Spleen (tissue), 11 donors: ENCODE data around the gene L2HGDH. TPM values are rescaled to one million over a fixed set of nuclear protein-coding genes. Genes with fewer than 3 reads are reported as not detected.

Experiments
- DNase-seq: peaks from one replicate; pipeline ENCODE4 v3.0.0-alpha.2; 2020
- H3K27ac ChIP-seq, 8 donors: fragments of 200-600 bp; sonication (generic) in 7 of 8; 1 replicate in 4 of 8; 2 replicates in 4 of 8; pipeline versions ENCODE4 v1.5.0 to v1.8.0; 2016 to 2021; ENCODE audit warnings: inconsistent platforms in 4 of 8, mild to moderate bottlenecking in 4 of 8, moderate library complexity in 1 of 8
- H3K27me3 ChIP-seq, 7 donors: fragments of 200-600 bp; sonication (generic) in 6 of 7; replicated peaks in 1 of 7; 1 replicate in 4 of 7; 2 replicates in 3 of 7; pipeline versions ENCODE4 v1.5.0 to v1.8.0; 2016 to 2021; ENCODE audit warnings: inconsistent platforms in 3 of 7, mild to moderate bottlenecking in 1 of 7
- H3K36me3 ChIP-seq, 6 donors: fragments of 200-600 bp; sonication (generic) in 5 of 6; 1 replicate in 4 of 6; 2 replicates in 2 of 6; pipeline versions ENCODE4 v1.5.0 to v1.8.0; 2016 to 2021; ENCODE audit warnings: inconsistent platforms in 2 of 6
- H3K4me1 ChIP-seq, 6 donors: fragments of 200-600 bp; sonication (generic) in 5 of 6; 1 replicate in 3 of 6; 2 replicates in 3 of 6; pipeline versions ENCODE4 v1.5.0 to v1.8.0; 2016 to 2021; ENCODE audit warnings: inconsistent platforms in 3 of 6
- H3K4me3 ChIP-seq, 8 donors: fragments of 200-600 bp; sonication (generic) in 7 of 8; 1 replicate in 4 of 8; 2 replicates in 4 of 8; pipeline versions ENCODE4 v1.5.0 to v1.8.0; 2016 to 2021; ENCODE audit warnings: inconsistent platforms in 4 of 8, mild to moderate bottlenecking in 4 of 8, moderate library complexity in 2 of 8
- H3K9me3 ChIP-seq, 8 donors: fragments of 200-600 bp; sonication (generic) in 7 of 8; 1 replicate in 4 of 8; 2 replicates in 4 of 8; pipeline versions ENCODE4 v1.5.0 to v1.8.0; 2016 to 2021; ENCODE audit warnings: inconsistent platforms in 4 of 8
- POLR2A ChIP-seq, 3 donors: fragments of 450-650 bp; IDR thresholded peaks; one replicate each; pipeline ENCODE4 v1.5.1; 2017; ENCODE audit warnings: antibody characterized with exemption in 3 of 3, mild to moderate bottlenecking in 1 of 3
- POLR2AphosphoS5 ChIP-seq, 3 donors: sonication (generic); formaldehyde crosslinking; IDR thresholded peaks; one replicate each; pipeline ENCODE4 v1.5.1; 2017; ENCODE audit warnings: antibody characterized with exemption in 3 of 3
- WGBS, 5 donors: extraction: QIAGEN DNeasy Blood & Tissue Kit in 3 of 5; methylation state at CpG; one replicate each; pipeline versions ENCODE4 v1.1.5 to v1.1.7; 2013 to 2018; 5-methylcytosine and 5-hydroxymethylcytosine counted together
- intact Hi-C: fragments of 100-400 bp; cut with DNase I; formaldehyde crosslinking; loops from one replicate; pipeline ENCODE4 v1.15.0; 2023; ENCODE audit warnings: low total_unique reads
- polyA plus RNA-seq, 3 donors: library from polyadenylated mRNA; stranded (reverse); fragments of 200-250 nt; gene quantifications; one replicate each; pipeline ENCODE4 v1.2.1, GENCODE V29; 2013
- total RNA-seq, 7 donors: library from RNA; depleted of rRNA in 3 of 7; stranded (reverse); fragments of >200 nt in 3 of 7; fragmentation: NEBNext Ultra II Directional in 4 of 7; extraction: Animal tissue kit (Norgen Biotek cat#: 25700) in 4 of 7; gene quantifications; one replicate each; pipeline versions ENCODE4 v1.1.0 to v1.2.1, GENCODE V29; 2016 to 2021
- TF ChIP-seq, protein P1 (sequence below), 11 experiments: fragments of 200-600 bp in 7 of 11; fragments of 450-650 bp in 4 of 11; sonication (generic) in 4 of 11; IDR thresholded peaks in 8 of 11; conservative IDR thresholded peaks in 3 of 11; 1 replicate in 7 of 11; 2 replicates in 4 of 11; pipeline versions ENCODE4 v1.4.0 to v1.8.0; 2016 to 2021; ENCODE audit warnings: antibody characterized with exemption in 11 of 11, inconsistent platforms in 4 of 11, mild to moderate bottlenecking in 1 of 11
- donor health status: healthy with polysubstance abuse.
- donor health status: DM: no; HTN: no; CAD: no; lungs with moderate emphysema.
- donor health status: DM: no; HTN: no; CAD: no.
- donor health status: Bipolar disorder and iron deficiency.
- donor health status: healthy.
- donor health status: DM: no; HTN: no; CAD: no.
- donor health status: DM: yes; HTN: yes; CAD: no.

The L2HGDH gene
- total and polyA plus RNA-seq, 10 donors, result 0.72 to 4.9 (median 3.3) TPM

- no peak for DNase-seq
- no peaks in the 10 kb centered on the region for H3K27me3 ChIP-seq
- TF ChIP-seq, protein P1, sequence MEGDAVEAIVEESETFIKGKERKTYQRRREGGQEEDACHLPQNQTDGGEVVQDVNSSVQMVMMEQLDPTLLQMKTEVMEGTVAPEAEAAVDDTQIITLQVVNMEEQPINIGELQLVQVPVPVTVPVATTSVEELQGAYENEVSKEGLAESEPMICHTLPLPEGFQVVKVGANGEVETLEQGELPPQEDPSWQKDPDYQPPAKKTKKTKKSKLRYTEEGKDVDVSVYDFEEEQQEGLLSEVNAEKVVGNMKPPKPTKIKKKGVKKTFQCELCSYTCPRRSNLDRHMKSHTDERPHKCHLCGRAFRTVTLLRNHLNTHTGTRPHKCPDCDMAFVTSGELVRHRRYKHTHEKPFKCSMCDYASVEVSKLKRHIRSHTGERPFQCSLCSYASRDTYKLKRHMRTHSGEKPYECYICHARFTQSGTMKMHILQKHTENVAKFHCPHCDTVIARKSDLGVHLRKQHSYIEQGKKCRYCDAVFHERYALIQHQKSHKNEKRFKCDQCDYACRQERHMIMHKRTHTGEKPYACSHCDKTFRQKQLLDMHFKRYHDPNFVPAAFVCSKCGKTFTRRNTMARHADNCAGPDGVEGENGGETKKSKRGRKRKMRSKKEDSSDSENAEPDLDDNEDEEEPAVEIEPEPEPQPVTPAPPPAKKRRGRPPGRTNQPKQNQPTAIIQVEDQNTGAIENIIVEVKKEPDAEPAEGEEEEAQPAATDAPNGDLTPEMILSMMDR (IDR thresholded peaks at IDR 0.05 in 8 of 11, conservative IDR thresholded peaks at IDR 0.05 in 3 of 11), result no peak
- TF ChIP-seq POLR2A (IDR thresholded peaks at IDR 0.05) (no peak), POLR2AphosphoS5 (IDR thresholded peaks at IDR 0.05) (no peak)
- H3K4me1 ChIP-seq, result peaks cover 4 to 62% (median 31%) of the 10 kb centered on the region in 6 donors
- 76 to 95% (median 85%) methylated on average over 1 of the region's 1 CpG for WGBS, 5 donors
- no peak overlapping the region for H3K4me3 ChIP-seq
- intact Hi-C loops, result no loop called here
- peaks cover 0 to 24% (median 9%) of the 10 kb centered on the region in 6 donors for H3K36me3 ChIP-seq
- H3K27ac ChIP-seq, result peak overlapping the region in 4 of 8 donors; percentile 59 to 76 (median 73)
- no peaks in the 10 kb centered on the region for H3K9me3 ChIP-seq
Observed at GRCh38 chr14:50343434-50343833, 31.4 kb upstream of the L2HGDH start.

GRCh38 chr14:50342221-50343078 lies 30.4 kb upstream of the L2HGDH start:
- peak; percentile 87 for DNase-seq
- WGBS, 5 donors, result 9 to 18% (median 12%) methylated on average over 8 of the region's 8 CpGs
- Histone ChIP-seq H3K36me3 (peaks cover 0 to 34% (median 12%) of the 10 kb centered on the region in 6 donors), H3K4me1 (peaks cover 3 to 52% (median 24%) of the 10 kb centered on the region in 6 donors), H3K4me3 (peak overlapping the region in 2 of 8 donors; percentile 2 to 44), H3K9me3 (no peaks in the 10 kb centered on the region), H3K27ac (peak overlapping the region in 7 of 8 donors; percentile 6 to 76 (median 71)), H3K27me3 (no peaks in the 10 kb centered on the region)
- TF ChIP-seq POLR2A (IDR thresholded peaks at IDR 0.05) (no peak), POLR2AphosphoS5 (IDR thresholded peaks at IDR 0.05) (peak in 2 of 3 donors; percentile 62 to 80)
- TF ChIP-seq, protein P1 (IDR thresholded peaks at IDR 0.05 in 8 of 11, conservative IDR thresholded peaks at IDR 0.05 in 3 of 11), result peak in 8 of 11 experiments; percentile 18 to 61 (median 36)
- intact Hi-C loops, result no loop called here

DNA sequence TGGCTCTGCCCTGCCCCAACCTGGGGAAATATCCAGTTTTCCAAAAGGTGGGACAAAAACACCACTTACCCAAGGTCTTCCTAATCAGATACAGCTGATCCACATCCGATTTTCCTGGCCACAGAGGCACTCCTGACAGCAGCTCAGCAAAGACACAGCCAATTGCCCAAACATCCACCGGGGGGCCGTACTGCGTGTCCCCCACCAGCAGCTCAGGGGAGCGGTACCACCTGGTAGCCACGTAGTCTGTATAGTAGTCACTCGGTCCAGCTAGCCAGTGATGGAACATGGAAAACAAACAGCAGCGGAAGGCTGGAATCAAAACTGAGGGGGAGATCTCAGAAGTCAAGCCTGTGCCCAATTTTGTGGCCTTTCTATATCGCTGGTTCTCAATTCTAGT lies 28.9 kb upstream of the L2HGDH start:
- peaks cover 4 to 51% (median 28%) of the 10 kb centered on the region in 6 donors for H3K4me1 ChIP-seq
- 91 to 94% (median 93%) methylated on average over 9 of the region's 9 CpGs for WGBS, 5 donors
- no peak for DNase-seq
- intact Hi-C loops, result no loop called here
- TF ChIP-seq POLR2AphosphoS5 (IDR thresholded peaks at IDR 0.05) (no peak), POLR2A (IDR thresholded peaks at IDR 0.05) (no peak)
- TF ChIP-seq, protein P1 (IDR thresholded peaks at IDR 0.05 in 8 of 11, conservative IDR thresholded peaks at IDR 0.05 in 3 of 11), result no peak
- H3K9me3 ChIP-seq, result no peaks in the 10 kb centered on the region
- no peaks in the 10 kb centered on the region for H3K27me3 ChIP-seq
- H3K4me3 ChIP-seq, result no peak overlapping the region
- H3K36me3 ChIP-seq, result peaks cover 0 to 39% (median 12%) of the 10 kb centered on the region in 6 donors
- peak overlapping the region in 1 of 8 donors; percentile 24 for H3K27ac ChIP-seq

- H3K4me3 ChIP-seq, result no peak overlapping the region
- WGBS, 5 donors, result 85 to 96% (median 91%) methylated on average over 5 of the region's 5 CpGs
- peaks cover 13 to 51% (median 31%) of the 10 kb centered on the region in 6 donors for H3K4me1 ChIP-seq
- TF ChIP-seq POLR2A (IDR thresholded peaks at IDR 0.05) (no peak), POLR2AphosphoS5 (IDR thresholded peaks at IDR 0.05) (no peak)
- TF ChIP-seq, protein P1 (IDR thresholded peaks at IDR 0.05 in 8 of 11, conservative IDR thresholded peaks at IDR 0.05 in 3 of 11), result no peak
- no peaks in the 10 kb centered on the region for H3K27me3 ChIP-seq
- intact Hi-C loops, result no loop called here
- H3K27ac ChIP-seq, result no peak overlapping the region
- no peaks in the 10 kb centered on the region for H3K9me3 ChIP-seq
- peaks cover 0 to 39% (median 12%) of the 10 kb centered on the region in 6 donors for H3K36me3 ChIP-seq
- no peak for DNase-seq
Observed at GRCh38 chr14:50340045-50340444, 28.0 kb upstream of the L2HGDH start.
